ENCODE data around the gene FARP2.

FARP2 gene

DNA sequence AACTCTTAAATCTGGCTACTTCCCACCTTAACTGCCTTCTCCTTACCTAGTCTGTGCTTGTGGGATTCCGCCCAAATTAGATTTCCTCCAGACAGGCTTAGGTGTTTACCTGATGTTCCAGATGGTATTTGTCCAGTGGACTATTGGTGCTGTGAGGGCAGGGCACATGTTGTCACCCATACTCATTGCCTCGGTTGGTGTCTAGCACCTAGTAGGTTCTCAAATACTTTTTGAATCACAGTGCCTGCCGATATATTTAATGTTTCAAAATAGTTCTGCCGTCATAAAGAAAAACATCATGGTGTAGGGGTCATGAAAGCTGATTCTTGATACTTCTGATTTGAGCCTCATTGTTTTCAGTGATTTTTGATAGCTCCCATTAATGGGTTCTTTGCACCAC is 39.3 kb upstream of the FARP2 start:
- Histone ChIP-seq H3K9me3 (ENCODE audit: control insufficient read depth, insufficient read depth, low read depth, low read length) (no peaks in the 10 kb centered on the region), H3K27ac (ENCODE audit: extremely low read depth, low read depth, low read length) (peak overlapping the region; percentile 87; the same call in 1 of the 2 replicates), H3K4me3 (ENCODE audit: low read depth, low read length) (peak overlapping the region; percentile 90), H3K4me1 (ENCODE audit: control insufficient read depth, insufficient read depth, low read length) (peaks cover 23% of the 10 kb centered on the region), H3K36me3 (ENCODE audit: control insufficient read depth in 2 of 2, insufficient read depth in 1 of 2, low read length in 2 of 2) (peaks cover 5 to 26% of the 10 kb centered on the region in 2 experiments; a peak in 2 of 3 replicates)
- CTCF ChIA-PET = interaction anchor here (0.6 kb wide), 1 partner anchor 27 kb away, joined by 3 read pairs; no protein-coding TSS in a partner anchor
- no peak for TF ChIP-seq ZNF19 (tag by site-specific recombination; IDR thresholded peaks at IDR 0.05; ENCODE audit: low read depth)
- no peak for TF ChIP-seq ZNF140 (tag by site-specific recombination; IDR thresholded peaks at IDR 0.05)
- TF ChIP-seq, protein P1, sequence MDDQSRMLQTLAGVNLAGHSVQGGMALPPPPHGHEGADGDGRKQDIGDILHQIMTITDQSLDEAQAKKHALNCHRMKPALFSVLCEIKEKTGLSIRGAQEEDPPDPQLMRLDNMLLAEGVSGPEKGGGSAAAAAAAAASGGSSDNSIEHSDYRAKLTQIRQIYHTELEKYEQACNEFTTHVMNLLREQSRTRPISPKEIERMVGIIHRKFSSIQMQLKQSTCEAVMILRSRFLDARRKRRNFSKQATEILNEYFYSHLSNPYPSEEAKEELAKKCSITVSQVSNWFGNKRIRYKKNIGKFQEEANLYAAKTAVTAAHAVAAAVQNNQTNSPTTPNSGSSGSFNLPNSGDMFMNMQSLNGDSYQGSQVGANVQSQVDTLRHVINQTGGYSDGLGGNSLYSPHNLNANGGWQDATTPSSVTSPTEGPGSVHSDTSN (CRISPR knock-in tag; IDR thresholded peaks at IDR 0.05) = no peak
- no peak for TF ChIP-seq ZNF221 (tag by site-specific recombination; IDR thresholded peaks at IDR 0.05; ENCODE audit: borderline replicate concordance)
- TF ChIP-seq, protein P2, sequence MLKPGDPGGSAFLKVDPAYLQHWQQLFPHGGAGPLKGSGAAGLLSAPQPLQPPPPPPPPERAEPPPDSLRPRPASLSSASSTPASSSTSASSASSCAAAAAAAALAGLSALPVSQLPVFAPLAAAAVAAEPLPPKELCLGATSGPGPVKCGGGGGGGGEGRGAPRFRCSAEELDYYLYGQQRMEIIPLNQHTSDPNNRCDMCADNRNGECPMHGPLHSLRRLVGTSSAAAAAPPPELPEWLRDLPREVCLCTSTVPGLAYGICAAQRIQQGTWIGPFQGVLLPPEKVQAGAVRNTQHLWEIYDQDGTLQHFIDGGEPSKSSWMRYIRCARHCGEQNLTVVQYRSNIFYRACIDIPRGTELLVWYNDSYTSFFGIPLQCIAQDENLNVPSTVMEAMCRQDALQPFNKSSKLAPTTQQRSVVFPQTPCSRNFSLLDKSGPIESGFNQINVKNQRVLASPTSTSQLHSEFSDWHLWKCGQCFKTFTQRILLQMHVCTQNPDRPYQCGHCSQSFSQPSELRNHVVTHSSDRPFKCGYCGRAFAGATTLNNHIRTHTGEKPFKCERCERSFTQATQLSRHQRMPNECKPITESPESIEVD (tag by site-specific recombination; IDR thresholded peaks at IDR 0.05) = no peak
- TF ChIP-seq, protein P3, sequence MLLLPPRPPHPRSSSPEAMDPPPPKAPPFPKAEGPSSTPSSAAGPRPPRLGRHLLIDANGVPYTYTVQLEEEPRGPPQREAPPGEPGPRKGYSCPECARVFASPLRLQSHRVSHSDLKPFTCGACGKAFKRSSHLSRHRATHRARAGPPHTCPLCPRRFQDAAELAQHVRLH (tag by site-specific recombination; IDR thresholded peaks at IDR 0.05) = no peak
- TF ChIP-seq SALL2 (tag by site-specific recombination; IDR thresholded peaks at IDR 0.05; ENCODE audit: borderline replicate concordance) = no peak
- no peak for TF ChIP-seq ZNF707 (tag by site-specific recombination; IDR thresholded peaks at IDR 0.05)
- POLR2A ChIA-PET = interaction anchor here (1.5 to 3.2 kb wide), 2 partner anchors 15 to 57 kb away, joined by 4 to 21 read pairs; no protein-coding TSS in a partner anchor

DNA sequence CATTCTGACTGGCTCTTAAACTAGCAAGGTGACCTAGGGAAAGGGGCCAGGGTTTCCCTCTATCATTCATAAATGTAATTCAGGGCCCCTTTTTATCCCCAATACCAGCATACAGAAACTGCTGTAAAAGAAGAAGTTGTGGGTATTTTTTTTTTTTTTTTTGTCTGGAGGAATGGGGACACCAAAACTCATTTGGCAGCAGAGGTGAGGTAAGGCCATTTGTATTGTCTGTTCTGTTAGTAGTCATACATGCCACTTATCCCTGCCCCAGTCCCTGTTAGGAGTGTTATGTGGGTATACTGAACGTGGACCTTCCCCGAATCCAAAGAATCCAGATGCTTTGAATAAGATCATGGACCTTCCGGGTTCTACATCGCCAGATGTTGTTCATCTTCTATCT is 38.7 kb upstream of the FARP2 start:
- ChIA-PET CTCF (interaction anchor here (0.6 to 0.7 kb wide), 2 partner anchors 26 to 28 kb away, joined by 3 read pairs; no protein-coding TSS in a partner anchor), POLR2A (no interaction called here)
- TF ChIP-seq ZNF416 (tag by site-specific recombination; IDR thresholded peaks at IDR 0.05) (no peak), ZFP3 (tag by site-specific recombination; IDR thresholded peaks at IDR 0.05; ENCODE audit: low read depth) (no peak), ZNF600 (tag by site-specific recombination; IDR thresholded peaks at IDR 0.05) (no peak), ZNF777 (tag by site-specific recombination; IDR thresholded peaks at IDR 0.05; ENCODE audit: borderline replicate concordance) (no peak), ZNF837 (tag by site-specific recombination; IDR thresholded peaks at IDR 0.05) (no peak), ZFP69B (tag by site-specific recombination; IDR thresholded peaks at IDR 0.05) (no peak), ZNF157 (tag by site-specific recombination; IDR thresholded peaks at IDR 0.05) (no peak), SP3 (tag by site-specific recombination; IDR thresholded peaks at IDR 0.05) (no peak), HOXA7 (CRISPR knock-in tag; IDR thresholded peaks at IDR 0.05; ENCODE audit: borderline replicate concordance) (no peak), ZNF175 (tag by site-specific recombination; IDR thresholded peaks at IDR 0.05) (no peak), ZNF626 (tag by site-specific recombination; IDR thresholded peaks at IDR 0.05) (no peak)
- TF ChIP-seq, protein P4, sequence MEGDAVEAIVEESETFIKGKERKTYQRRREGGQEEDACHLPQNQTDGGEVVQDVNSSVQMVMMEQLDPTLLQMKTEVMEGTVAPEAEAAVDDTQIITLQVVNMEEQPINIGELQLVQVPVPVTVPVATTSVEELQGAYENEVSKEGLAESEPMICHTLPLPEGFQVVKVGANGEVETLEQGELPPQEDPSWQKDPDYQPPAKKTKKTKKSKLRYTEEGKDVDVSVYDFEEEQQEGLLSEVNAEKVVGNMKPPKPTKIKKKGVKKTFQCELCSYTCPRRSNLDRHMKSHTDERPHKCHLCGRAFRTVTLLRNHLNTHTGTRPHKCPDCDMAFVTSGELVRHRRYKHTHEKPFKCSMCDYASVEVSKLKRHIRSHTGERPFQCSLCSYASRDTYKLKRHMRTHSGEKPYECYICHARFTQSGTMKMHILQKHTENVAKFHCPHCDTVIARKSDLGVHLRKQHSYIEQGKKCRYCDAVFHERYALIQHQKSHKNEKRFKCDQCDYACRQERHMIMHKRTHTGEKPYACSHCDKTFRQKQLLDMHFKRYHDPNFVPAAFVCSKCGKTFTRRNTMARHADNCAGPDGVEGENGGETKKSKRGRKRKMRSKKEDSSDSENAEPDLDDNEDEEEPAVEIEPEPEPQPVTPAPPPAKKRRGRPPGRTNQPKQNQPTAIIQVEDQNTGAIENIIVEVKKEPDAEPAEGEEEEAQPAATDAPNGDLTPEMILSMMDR (tag by site-specific recombination; IDR thresholded peaks at IDR 0.05) = no peak
- TF ChIP-seq, protein P5, sequence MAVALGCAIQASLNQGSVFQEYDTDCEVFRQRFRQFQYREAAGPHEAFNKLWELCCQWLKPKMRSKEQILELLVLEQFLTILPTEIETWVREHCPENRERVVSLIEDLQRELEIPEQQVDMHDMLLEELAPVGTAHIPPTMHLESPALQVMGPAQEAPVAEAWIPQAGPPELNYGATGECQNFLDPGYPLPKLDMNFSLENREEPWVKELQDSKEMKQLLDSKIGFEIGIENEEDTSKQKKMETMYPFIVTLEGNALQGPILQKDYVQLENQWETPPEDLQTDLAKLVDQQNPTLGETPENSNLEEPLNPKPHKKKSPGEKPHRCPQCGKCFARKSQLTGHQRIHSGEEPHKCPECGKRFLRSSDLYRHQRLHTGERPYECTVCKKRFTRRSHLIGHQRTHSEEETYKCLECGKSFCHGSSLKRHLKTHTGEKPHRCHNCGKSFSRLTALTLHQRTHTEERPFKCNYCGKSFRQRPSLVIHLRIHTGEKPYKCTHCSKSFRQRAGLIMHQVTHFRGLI (tag by site-specific recombination; IDR thresholded peaks at IDR 0.05) = no peak
- TF ChIP-seq, protein P6, sequence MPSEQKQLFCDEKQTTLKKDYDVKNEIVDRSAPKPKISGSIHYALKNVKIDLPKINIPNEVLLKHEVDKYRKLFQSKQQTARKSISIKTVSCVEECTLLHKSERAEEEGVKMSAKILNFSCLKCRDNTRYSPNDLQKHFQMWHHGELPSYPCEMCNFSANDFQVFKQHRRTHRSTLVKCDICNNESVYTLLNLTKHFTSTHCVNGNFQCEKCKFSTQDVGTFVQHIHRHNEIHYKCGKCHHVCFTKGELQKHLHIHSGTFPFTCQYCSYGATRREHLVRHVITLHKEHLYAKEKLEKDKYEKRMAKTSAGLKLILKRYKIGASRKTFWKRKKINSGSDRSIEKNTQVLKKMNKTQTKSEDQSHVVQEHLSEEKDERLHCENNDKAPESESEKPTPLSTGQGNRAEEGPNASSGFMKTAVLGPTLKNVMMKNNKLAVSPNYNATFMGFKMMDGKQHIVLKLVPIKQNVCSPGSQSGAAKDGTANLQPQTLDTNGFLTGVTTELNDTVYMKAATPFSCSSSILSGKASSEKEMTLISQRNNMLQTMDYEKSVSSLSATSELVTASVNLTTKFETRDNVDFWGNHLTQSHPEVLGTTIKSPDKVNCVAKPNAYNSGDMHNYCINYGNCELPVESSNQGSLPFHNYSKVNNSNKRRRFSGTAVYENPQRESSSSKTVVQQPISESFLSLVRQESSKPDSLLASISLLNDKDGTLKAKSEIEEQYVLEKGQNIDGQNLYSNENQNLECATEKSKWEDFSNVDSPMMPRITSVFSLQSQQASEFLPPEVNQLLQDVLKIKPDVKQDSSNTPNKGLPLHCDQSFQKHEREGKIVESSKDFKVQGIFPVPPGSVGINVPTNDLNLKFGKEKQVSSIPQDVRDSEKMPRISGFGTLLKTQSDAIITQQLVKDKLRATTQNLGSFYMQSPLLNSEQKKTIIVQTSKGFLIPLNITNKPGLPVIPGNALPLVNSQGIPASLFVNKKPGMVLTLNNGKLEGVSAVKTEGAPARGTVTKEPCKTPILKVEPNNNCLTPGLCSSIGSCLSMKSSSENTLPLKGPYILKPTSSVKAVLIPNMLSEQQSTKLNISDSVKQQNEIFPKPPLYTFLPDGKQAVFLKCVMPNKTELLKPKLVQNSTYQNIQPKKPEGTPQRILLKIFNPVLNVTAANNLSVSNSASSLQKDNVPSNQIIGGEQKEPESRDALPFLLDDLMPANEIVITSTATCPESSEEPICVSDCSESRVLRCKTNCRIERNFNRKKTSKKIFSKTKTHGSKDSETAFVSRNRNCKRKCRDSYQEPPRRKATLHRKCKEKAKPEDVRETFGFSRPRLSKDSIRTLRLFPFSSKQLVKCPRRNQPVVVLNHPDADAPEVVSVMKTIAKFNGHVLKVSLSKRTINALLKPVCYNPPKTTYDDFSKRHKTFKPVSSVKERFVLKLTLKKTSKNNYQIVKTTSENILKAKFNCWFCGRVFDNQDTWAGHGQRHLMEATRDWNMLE (tag by site-specific recombination; conservative IDR thresholded peaks at IDR 0.05; ENCODE audit: low read depth) = no peak
- Histone ChIP-seq H3K9me3 (ENCODE audit: control insufficient read depth, insufficient read depth, low read depth, low read length) (no peaks in the 10 kb centered on the region), H3K36me3 (ENCODE audit: control insufficient read depth in 2 of 2, insufficient read depth in 1 of 2, low read length in 2 of 2) (peaks cover 5 to 28% of the 10 kb centered on the region in 2 experiments; a peak in 2 of 3 replicates), H3K27ac (ENCODE audit: extremely low read depth, low read depth, low read length) (no peak overlapping the region; the same call in 1 of the 2 replicates), H3K4me3 (ENCODE audit: low read depth, low read length) (peak overlapping the region; percentile 90), H3K4me1 (ENCODE audit: control insufficient read depth, insufficient read depth, low read length) (peaks cover 17% of the 10 kb centered on the region)

Data from HEK293 (cell line).